Measurements from ENCODE around the gene WHRN.

GRCh38 chr9:114423181-114423580 is 82.1 kb downstream of the WHRN start:
- TF ChIP-seq CTCF (conservative IDR thresholded peaks at IDR 0.05; ENCODE audit: low read depth in 2 of 2): no peak
- TF ChIP-seq POLR2AphosphoS5 (IDR thresholded peaks at IDR 0.05; ENCODE audit: low read depth): no peak
- no peak for TF ChIP-seq EZH2 (IDR thresholded peaks at IDR 0.05; ENCODE audit: low read depth, unreplicated experiment)
- no peak for TF ChIP-seq ZNF114 (CRISPR knock-in tag; IDR thresholded peaks at IDR 0.05)
- no peak for TF ChIP-seq CREB1 (CRISPR knock-in tag; IDR thresholded peaks at IDR 0.05; ENCODE audit: low read depth)
- no peak for TF ChIP-seq JUNB (IDR thresholded peaks at IDR 0.05; ENCODE audit: unreplicated experiment)
- TF ChIP-seq EZH2phosphoT487 (IDR thresholded peaks at IDR 0.05; ENCODE audit: unreplicated experiment): no peak
- TF ChIP-seq, protein P1, sequence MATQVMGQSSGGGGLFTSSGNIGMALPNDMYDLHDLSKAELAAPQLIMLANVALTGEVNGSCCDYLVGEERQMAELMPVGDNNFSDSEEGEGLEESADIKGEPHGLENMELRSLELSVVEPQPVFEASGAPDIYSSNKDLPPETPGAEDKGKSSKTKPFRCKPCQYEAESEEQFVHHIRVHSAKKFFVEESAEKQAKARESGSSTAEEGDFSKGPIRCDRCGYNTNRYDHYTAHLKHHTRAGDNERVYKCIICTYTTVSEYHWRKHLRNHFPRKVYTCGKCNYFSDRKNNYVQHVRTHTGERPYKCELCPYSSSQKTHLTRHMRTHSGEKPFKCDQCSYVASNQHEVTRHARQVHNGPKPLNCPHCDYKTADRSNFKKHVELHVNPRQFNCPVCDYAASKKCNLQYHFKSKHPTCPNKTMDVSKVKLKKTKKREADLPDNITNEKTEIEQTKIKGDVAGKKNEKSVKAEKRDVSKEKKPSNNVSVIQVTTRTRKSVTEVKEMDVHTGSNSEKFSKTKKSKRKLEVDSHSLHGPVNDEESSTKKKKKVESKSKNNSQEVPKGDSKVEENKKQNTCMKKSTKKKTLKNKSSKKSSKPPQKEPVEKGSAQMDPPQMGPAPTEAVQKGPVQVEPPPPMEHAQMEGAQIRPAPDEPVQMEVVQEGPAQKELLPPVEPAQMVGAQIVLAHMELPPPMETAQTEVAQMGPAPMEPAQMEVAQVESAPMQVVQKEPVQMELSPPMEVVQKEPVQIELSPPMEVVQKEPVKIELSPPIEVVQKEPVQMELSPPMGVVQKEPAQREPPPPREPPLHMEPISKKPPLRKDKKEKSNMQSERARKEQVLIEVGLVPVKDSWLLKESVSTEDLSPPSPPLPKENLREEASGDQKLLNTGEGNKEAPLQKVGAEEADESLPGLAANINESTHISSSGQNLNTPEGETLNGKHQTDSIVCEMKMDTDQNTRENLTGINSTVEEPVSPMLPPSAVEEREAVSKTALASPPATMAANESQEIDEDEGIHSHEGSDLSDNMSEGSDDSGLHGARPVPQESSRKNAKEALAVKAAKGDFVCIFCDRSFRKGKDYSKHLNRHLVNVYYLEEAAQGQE (IDR thresholded peaks at IDR 0.05; ENCODE audit: unreplicated experiment): no peak
- TF ChIP-seq, protein P2, sequence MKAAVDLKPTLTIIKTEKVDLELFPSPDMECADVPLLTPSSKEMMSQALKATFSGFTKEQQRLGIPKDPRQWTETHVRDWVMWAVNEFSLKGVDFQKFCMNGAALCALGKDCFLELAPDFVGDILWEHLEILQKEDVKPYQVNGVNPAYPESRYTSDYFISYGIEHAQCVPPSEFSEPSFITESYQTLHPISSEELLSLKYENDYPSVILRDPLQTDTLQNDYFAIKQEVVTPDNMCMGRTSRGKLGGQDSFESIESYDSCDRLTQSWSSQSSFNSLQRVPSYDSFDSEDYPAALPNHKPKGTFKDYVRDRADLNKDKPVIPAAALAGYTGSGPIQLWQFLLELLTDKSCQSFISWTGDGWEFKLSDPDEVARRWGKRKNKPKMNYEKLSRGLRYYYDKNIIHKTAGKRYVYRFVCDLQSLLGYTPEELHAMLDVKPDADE (IDR thresholded peaks at IDR 0.05): no peak
- no peak for TF ChIP-seq ZNF331 (CRISPR knock-in tag; IDR thresholded peaks at IDR 0.05; ENCODE audit: low read depth)
- TF ChIP-seq STAT1 (IDR thresholded peaks at IDR 0.05; ENCODE audit: unreplicated experiment): no peak
- no peak for TF ChIP-seq NANOG (IDR thresholded peaks at IDR 0.05; ENCODE audit: borderline replicate concordance)
- TF ChIP-seq, protein P3, sequence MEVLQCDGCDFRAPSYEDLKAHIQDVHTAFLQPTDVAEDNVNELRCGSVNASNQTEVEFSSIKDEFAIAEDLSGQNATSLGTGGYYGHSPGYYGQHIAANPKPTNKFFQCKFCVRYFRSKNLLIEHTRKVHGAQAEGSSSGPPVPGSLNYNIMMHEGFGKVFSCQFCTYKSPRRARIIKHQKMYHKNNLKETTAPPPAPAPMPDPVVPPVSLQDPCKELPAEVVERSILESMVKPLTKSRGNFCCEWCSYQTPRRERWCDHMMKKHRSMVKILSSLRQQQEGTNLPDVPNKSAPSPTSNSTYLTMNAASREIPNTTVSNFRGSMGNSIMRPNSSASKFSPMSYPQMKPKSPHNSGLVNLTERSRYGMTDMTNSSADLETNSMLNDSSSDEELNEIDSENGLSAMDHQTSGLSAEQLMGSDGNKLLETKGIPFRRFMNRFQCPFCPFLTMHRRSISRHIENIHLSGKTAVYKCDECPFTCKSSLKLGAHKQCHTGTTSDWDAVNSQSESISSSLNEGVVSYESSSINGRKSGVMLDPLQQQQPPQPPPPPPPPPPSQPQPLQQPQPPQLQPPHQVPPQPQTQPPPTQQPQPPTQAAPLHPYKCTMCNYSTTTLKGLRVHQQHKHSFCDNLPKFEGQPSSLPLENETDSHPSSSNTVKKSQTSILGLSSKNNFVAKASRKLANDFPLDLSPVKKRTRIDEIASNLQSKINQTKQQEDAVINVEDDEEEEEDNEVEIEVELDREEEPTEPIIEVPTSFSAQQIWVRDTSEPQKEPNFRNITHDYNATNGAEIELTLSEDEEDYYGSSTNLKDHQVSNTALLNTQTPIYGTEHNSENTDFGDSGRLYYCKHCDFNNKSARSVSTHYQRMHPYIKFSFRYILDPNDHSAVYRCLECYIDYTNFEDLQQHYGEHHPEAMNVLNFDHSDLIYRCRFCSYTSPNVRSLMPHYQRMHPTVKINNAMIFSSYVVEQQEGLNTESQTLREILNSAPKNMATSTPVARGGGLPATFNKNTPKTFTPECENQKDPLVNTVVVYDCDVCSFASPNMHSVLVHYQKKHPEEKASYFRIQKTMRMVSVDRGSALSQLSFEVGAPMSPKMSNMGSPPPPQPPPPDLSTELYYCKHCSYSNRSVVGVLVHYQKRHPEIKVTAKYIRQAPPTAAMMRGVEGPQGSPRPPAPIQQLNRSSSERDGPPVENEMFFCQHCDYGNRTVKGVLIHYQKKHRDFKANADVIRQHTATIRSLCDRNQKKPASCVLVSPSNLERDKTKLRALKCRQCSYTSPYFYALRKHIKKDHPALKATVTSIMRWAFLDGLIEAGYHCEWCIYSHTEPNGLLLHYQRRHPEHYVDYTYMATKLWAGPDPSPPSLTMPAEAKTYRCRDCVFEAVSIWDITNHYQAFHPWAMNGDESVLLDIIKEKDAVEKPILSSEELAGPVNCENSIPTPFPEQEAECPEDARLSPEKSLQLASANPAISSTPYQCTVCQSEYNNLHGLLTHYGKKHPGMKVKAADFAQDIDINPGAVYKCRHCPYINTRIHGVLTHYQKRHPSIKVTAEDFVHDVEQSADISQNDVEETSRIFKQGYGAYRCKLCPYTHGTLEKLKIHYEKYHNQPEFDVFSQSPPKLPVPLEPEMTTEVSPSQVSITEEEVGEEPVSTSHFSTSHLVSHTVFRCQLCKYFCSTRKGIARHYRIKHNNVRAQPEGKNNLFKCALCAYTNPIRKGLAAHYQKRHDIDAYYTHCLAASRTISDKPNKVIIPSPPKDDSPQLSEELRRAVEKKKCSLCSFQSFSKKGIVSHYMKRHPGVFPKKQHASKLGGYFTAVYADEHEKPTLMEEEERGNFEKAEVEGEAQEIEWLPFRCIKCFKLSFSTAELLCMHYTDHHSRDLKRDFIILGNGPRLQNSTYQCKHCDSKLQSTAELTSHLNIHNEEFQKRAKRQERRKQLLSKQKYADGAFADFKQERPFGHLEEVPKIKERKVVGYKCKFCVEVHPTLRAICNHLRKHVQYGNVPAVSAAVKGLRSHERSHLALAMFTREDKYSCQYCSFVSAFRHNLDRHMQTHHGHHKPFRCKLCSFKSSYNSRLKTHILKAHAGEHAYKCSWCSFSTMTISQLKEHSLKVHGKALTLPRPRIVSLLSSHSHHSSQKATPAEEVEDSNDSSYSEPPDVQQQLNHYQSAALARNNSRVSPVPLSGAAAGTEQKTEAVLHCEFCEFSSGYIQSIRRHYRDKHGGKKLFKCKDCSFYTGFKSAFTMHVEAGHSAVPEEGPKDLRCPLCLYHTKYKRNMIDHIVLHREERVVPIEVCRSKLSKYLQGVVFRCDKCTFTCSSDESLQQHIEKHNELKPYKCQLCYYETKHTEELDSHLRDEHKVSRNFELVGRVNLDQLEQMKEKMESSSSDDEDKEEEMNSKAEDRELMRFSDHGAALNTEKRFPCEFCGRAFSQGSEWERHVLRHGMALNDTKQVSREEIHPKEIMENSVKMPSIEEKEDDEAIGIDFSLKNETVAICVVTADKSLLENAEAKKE (CRISPR knock-in tag; IDR thresholded peaks at IDR 0.05): no peak

Data from GM23338 (cell line).